Measurements from ENCODE around the gene RSF1. TPM values are rescaled to one million over a fixed set of nuclear protein-coding genes. Genes with fewer than 3 reads are reported as not detected.

Gene RSF1
- polyA plus RNA-seq, 1 of the 3 experiments (the other 2 are of a cell fraction) = 8.4 TPM

DNA sequence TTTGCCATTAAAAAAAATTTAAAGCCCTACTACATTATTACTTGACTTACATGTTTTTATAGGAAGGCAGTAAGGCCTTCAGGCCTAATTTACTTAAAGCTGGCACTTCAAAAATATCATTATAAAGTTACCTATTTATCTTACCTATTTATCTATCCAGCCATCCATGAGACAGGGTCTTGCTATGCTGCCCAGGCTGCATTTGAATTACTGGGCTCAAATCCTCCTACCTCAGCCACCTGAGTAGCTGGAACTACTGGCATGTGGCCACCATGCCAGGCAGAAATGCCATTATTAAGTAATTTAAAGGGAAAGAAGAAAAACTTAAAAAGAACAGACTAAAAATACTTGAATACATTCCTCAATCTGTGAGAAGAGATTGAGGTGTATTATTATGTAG is 122.7 kb downstream of the RSF1 start:
- ChIA-PET POLR2A (no interaction called here), CTCF (no interaction called here)

DNA sequence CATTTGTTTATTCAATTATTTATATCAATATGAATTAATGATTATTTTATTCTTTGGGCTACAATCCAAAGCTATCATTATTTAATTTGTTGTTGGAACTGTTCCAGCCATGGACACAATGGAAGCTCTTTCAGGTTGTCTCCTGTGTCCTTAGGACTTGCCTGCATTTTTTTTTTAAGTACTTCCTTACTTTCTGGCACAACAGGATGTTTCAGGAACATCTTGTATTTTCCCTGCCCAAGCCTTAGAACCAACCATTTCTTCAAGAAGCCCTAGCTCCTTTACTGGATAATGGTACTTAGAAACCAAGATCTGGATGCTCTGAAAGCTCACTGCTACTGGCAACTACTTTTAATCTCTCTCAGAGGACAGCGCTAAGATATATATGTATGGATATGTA is 125.1 kb downstream of the RSF1 start:
- no peaks in the 10 kb centered on the region for H3K9me3 ChIP-seq
- TF ChIP-seq SIN3A (IDR thresholded peaks at IDR 0.05; ENCODE audit: borderline replicate concordance, low read depth, low read length) (no peak), RAD21 (IDR thresholded peaks at IDR 0.05; ENCODE audit: low read length) (no peak), SMC3 (IDR thresholded peaks at IDR 0.05; ENCODE audit: low read depth, low read length) (no peak), MEF2A (IDR thresholded peaks at IDR 0.05; ENCODE audit: borderline replicate concordance, low read depth) (no peak), TEAD4 (IDR thresholded peaks at IDR 0.05; ENCODE audit: borderline replicate concordance, insufficient read depth) (no peak), MXI1 (IDR thresholded peaks at IDR 0.05; ENCODE audit: low read depth, low read length) (no peak), JUND (IDR thresholded peaks at IDR 0.05) (no peak), FOSL2 (IDR thresholded peaks at IDR 0.05; ENCODE audit: borderline replicate concordance, low read depth) (no peak), TAF1 (IDR thresholded peaks at IDR 0.05; ENCODE audit: borderline replicate concordance, low read depth, low read length) (no peak), NFIC (IDR thresholded peaks at IDR 0.05; ENCODE audit: borderline replicate concordance) (no peak)
- TF ChIP-seq, protein P1, sequence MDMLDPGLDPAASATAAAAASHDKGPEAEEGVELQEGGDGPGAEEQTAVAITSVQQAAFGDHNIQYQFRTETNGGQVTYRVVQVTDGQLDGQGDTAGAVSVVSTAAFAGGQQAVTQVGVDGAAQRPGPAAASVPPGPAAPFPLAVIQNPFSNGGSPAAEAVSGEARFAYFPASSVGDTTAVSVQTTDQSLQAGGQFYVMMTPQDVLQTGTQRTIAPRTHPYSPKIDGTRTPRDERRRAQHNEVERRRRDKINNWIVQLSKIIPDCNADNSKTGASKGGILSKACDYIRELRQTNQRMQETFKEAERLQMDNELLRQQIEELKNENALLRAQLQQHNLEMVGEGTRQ (IDR thresholded peaks at IDR 0.05; ENCODE audit: borderline replicate concordance, low read depth, low read length) = no peak
- TF ChIP-seq, protein P2, sequence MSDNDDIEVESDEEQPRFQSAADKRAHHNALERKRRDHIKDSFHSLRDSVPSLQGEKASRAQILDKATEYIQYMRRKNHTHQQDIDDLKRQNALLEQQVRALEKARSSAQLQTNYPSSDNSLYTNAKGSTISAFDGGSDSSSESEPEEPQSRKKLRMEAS (IDR thresholded peaks at IDR 0.05; ENCODE audit: low read depth) = no peak
- TF ChIP-seq, protein P3, sequence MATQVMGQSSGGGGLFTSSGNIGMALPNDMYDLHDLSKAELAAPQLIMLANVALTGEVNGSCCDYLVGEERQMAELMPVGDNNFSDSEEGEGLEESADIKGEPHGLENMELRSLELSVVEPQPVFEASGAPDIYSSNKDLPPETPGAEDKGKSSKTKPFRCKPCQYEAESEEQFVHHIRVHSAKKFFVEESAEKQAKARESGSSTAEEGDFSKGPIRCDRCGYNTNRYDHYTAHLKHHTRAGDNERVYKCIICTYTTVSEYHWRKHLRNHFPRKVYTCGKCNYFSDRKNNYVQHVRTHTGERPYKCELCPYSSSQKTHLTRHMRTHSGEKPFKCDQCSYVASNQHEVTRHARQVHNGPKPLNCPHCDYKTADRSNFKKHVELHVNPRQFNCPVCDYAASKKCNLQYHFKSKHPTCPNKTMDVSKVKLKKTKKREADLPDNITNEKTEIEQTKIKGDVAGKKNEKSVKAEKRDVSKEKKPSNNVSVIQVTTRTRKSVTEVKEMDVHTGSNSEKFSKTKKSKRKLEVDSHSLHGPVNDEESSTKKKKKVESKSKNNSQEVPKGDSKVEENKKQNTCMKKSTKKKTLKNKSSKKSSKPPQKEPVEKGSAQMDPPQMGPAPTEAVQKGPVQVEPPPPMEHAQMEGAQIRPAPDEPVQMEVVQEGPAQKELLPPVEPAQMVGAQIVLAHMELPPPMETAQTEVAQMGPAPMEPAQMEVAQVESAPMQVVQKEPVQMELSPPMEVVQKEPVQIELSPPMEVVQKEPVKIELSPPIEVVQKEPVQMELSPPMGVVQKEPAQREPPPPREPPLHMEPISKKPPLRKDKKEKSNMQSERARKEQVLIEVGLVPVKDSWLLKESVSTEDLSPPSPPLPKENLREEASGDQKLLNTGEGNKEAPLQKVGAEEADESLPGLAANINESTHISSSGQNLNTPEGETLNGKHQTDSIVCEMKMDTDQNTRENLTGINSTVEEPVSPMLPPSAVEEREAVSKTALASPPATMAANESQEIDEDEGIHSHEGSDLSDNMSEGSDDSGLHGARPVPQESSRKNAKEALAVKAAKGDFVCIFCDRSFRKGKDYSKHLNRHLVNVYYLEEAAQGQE (IDR thresholded peaks at IDR 0.05; ENCODE audit: low read depth, low read length) = no peak
- TF ChIP-seq, protein P4, sequence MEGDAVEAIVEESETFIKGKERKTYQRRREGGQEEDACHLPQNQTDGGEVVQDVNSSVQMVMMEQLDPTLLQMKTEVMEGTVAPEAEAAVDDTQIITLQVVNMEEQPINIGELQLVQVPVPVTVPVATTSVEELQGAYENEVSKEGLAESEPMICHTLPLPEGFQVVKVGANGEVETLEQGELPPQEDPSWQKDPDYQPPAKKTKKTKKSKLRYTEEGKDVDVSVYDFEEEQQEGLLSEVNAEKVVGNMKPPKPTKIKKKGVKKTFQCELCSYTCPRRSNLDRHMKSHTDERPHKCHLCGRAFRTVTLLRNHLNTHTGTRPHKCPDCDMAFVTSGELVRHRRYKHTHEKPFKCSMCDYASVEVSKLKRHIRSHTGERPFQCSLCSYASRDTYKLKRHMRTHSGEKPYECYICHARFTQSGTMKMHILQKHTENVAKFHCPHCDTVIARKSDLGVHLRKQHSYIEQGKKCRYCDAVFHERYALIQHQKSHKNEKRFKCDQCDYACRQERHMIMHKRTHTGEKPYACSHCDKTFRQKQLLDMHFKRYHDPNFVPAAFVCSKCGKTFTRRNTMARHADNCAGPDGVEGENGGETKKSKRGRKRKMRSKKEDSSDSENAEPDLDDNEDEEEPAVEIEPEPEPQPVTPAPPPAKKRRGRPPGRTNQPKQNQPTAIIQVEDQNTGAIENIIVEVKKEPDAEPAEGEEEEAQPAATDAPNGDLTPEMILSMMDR (IDR thresholded peaks at IDR 0.05) = no peak
- H3K9ac ChIP-seq = no peak overlapping the region
- H3K4me3 ChIP-seq (ENCODE audit: low read depth in 2 of 2, low read length in 1 of 2) = no peak overlapping the region
- 95% methylated on average over 1 of the region's 1 CpG for WGBS (ENCODE audit: low lambda C conversion rate)
- DNase-seq = no peak
- H2AFZ ChIP-seq (ENCODE audit: low read depth) = no peak overlapping the region
- ChIA-PET POLR2A (no interaction called here), CTCF (no interaction called here)
- no peaks in the 10 kb centered on the region for H3F3A ChIP-seq (replicated peaks; ENCODE audit: insufficient read depth)
- H3K4me1 ChIP-seq (ENCODE audit: control insufficient read depth in 1 of 2, insufficient read depth in 2 of 2, low read depth in 1 of 2, low read length in 1 of 2) = no peaks in the 10 kb centered on the region
- no peaks in the 10 kb centered on the region for H3K27me3 ChIP-seq (ENCODE audit: insufficient read depth)
- no peaks in the 10 kb centered on the region for H3K79me2 ChIP-seq (ENCODE audit: insufficient read depth)
- H3K4me2 ChIP-seq = no peak overlapping the region
- no peaks in the 10 kb centered on the region for H4K20me1 ChIP-seq (ENCODE audit: insufficient read depth)
- peaks cover 64 to 70% of the 10 kb centered on the region in 2 experiments for H3K36me3 ChIP-seq (replicated peaks in 1 of 2; ENCODE audit: control insufficient read depth in 1 of 2, insufficient read depth in 2 of 2, low read length in 1 of 2)
- no peaks in the 10 kb centered on the region for H3K9me2 ChIP-seq
- no peak overlapping the region for H3K27ac ChIP-seq (ENCODE audit: low read depth in 2 of 2, low read length in 1 of 2)

More for the DNA sequence above, 122.7 kb downstream of the RSF1 start:
- TF ChIP-seq JUND (IDR thresholded peaks at IDR 0.05) (no peak), SMC3 (IDR thresholded peaks at IDR 0.05; ENCODE audit: low read depth, low read length) (no peak), MEF2A (IDR thresholded peaks at IDR 0.05; ENCODE audit: borderline replicate concordance, low read depth) (no peak), CHD2 (IDR thresholded peaks at IDR 0.05; ENCODE audit: low read length, partially characterized antibody) (no peak), EZH2phosphoT487 (IDR thresholded peaks at IDR 0.05; ENCODE audit: borderline replicate concordance, low read depth) (no peak), RXRA (IDR thresholded peaks at IDR 0.05; ENCODE audit: borderline replicate concordance, low read depth) (no peak), FOSL2 (IDR thresholded peaks at IDR 0.05; ENCODE audit: borderline replicate concordance, low read depth) (no peak), NFIC (IDR thresholded peaks at IDR 0.05; ENCODE audit: borderline replicate concordance) (no peak)
- no peaks in the 10 kb centered on the region for H3F3A ChIP-seq (replicated peaks; ENCODE audit: insufficient read depth)
- no peak overlapping the region for H3K4me2 ChIP-seq
- H2AFZ ChIP-seq (ENCODE audit: low read depth) = no peak overlapping the region
- no peak overlapping the region for H3K4me3 ChIP-seq (ENCODE audit: low read depth in 2 of 2, low read length in 1 of 2)
- no peaks in the 10 kb centered on the region for H3K4me1 ChIP-seq (ENCODE audit: control insufficient read depth in 1 of 2, insufficient read depth in 2 of 2, low read depth in 1 of 2, low read length in 1 of 2)
- H3K9ac ChIP-seq = no peak overlapping the region
- H3K27me3 ChIP-seq (ENCODE audit: insufficient read depth) = no peaks in the 10 kb centered on the region
- no peaks in the 10 kb centered on the region for H3K79me2 ChIP-seq (ENCODE audit: insufficient read depth)
- no peak overlapping the region for H3K27ac ChIP-seq (ENCODE audit: low read depth in 2 of 2, low read length in 1 of 2)
- no peaks in the 10 kb centered on the region for H3K9me2 ChIP-seq
- no peaks in the 10 kb centered on the region for H4K20me1 ChIP-seq (ENCODE audit: insufficient read depth)
- H3K9me3 ChIP-seq = no peaks in the 10 kb centered on the region
- H3K36me3 ChIP-seq (replicated peaks in 1 of 2; ENCODE audit: control insufficient read depth in 1 of 2, insufficient read depth in 2 of 2, low read length in 1 of 2) = peaks cover 57 to 73% of the 10 kb centered on the region in 2 experiments
- DNase-seq = no peak

Data from SK-N-SH (cell line).